Fibroblast of peridontal ligament (primary cell): ENCODE data around the gene TATDN3.
A peak's percentile ranks its signal among the peaks of the same experiment; 100 is the strongest.
"Not testable (repeated sequence)": the region's sequence is repeated elsewhere in the genome, so short reads cannot be mapped to it uniquely, and the experiment has no call there.

Experiments used
- DNase-seq: peaks from one replicate; pipeline ENCODE4 v3.0.0-alpha.2; 2010; ENCODE audit errors: extremely low read depth

The TATDN3 gene

DNA sequence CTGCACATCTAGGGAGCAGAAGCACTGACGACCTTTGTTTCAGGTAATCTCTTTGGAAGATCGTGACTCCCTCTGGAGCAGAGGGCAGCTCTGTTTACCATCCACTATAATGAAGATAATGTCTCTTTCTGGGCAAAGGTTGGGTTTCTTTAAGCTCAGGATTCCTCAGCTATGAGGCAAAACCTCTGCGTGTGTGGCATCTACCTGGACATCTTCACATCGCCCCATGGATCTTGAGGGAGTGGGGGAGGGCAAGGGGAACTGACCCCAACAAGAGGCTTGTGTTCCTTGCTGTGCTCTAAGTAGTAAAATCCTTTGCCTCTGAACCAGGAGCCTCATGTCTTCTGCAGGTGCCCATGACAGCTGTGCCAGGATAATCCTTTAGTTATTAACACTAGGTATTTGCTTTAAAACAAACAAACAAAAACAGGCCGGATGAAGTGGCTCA is 36.2 kb downstream of the TATDN3 start:
- DNase-seq: no peak

DNA sequence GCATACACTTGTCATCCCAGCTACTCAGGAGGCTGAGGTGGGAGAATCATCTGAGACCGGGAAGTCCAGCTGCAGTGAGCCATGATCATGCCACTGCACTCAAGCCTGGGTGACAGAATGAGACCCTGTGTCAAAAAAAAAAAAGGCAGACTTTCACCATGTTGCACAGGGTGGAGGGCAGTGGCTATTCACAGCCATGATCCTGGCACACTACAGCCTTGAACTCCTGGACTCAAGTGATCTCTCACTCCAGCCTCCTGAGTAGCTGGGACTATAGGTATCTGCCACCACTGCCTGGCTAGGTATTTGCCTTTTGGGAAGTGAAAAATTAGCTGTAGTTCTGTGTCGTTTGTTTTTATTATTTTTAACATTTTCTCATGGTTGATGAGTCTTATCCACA is 36.7 kb downstream of the TATDN3 start:
- no peak for DNase-seq

DNA sequence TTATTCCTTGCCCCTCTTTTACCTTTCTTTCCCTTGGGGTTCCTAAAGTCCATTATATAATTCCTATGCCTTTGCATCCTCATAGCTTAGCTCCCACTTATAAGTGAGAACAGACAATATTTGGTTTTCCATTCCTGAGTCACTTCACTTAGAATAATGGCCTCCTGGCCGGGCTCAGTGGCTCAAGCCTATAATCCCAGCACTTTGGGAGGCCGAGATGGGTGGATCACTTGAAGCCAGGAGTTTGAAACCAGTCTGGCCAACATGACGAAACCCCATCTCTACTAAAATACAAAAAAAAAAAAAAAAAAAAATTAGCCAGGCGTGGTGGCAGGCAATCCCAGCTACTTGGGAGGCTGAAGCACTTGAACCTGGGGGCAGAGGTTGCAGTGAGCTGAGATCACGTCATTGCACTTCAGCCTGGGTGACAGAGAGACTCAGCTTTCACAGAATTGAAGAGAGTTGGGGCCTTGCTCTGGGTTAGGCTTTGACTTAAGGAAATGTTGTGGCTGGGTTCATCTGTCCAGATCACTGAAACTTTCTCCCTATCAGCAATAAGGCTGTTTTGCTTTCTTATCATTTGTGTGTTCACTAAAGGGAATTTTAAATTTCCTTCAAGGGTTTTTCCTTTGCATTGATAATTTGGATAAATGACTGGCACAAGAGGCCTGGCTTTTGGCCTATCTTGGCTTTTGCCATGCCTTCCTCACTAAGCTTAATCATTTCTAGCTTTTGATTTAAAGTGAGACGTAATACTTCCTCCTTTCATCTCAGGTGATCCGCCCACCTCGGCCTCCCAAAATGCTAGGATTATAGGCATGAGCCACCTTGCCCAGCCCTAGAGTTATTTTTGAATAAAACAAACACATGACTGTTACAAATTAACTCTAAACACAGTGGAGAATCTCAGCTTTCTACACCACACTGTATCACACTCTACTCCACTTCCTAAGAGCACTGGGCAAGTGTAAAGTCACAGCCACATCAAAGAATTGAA is 41.8 kb downstream of the TATDN3 start:
- not testable (repeated sequence) for DNase-seq

DNA sequence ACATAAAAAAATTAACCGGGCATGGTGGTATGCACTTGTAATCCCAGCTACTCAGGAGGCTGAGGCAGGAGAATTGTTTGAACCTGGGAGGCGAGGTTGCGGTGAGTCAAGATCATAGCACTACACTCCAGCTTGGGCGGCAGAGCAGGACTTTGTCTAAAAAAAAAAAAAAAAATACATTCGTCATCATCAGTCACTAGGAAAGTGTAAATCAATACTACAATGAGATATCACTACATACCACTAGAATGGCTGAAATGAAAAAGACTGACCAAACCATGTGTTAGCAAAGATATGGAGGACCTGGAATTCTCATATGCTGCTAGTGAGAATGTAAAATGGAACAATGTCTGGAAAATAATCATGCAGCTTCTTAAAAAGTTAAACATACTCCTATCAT is 46.5 kb downstream of the TATDN3 start:
- no peak for DNase-seq

DNA sequence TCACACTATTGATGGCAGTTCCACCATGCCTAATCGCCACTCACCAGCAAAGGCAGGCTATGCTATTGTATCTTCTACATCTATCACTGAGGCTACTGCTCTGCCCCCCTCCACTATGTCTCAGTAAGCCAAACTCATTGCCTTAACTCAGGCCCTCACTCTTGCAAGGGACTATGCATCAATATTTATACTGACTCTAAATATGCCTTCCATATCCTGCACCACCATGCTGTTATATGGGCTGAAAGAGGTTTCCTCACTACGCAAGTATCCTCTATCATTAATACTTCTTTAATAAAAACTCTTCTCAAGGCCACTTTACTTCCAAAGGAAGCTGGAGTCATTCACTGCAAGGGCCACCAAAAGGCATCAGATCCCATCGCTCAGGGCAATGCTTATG is 52.8 kb downstream of the TATDN3 start:
- DNase-seq: not testable (repeated sequence)

DNA sequence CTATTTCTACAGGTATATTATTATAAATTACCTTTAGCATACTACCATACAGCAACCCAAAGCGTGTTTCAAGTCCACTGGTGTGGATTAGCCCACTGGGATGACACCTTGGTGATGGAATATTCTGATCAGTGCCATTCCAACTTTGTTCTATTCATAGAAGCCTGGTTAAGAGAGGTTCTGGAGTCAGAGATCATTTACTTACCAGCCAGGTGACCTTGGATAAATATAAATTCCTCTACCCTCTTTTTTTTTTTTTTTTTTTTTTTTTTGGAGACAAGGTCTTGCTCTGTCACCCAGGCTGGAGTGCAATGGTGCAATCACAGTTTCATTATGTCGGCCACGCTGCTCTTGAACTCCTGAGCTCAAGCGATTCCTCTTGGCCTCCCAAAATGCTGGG is 55.9 kb downstream of the TATDN3 start, which contains the start of gene SPATA45:
Gene SPATA45 (minus strand): TSS at position 101 of the 400 bp plus-strand sequence. CDS start 11,500 bp downstream, outside the sequence.
- DNase-seq: no peak

DNA sequence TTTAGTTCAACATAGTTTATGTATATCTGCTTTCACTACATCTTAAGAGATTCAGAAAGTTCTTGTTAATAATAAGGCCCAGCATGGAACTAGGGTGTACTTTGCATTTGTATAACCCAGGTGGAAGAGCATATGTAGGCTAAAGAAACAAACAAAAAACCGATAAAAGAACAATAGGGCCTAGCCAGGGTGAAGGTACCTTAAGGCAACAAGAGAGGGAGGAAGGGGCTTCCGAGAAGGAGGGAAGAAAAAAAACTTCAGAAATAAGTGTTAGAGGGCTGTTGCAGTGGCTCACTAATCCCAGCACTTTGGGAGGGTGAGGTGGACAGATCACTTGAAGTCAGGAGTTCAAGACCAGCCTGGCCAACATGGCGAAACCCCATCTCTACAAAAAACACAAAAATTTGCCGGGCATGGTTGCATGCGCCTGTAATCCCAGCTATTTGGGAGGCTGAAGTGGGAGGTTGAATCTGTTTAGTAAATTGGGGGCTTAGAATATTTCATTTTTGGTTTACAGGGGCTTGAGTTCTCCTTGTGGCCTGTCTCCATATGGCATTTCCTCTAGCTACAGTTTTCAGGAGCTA is 60.5 kb downstream of the TATDN3 start:
- DNase-seq: no peak

DNA sequence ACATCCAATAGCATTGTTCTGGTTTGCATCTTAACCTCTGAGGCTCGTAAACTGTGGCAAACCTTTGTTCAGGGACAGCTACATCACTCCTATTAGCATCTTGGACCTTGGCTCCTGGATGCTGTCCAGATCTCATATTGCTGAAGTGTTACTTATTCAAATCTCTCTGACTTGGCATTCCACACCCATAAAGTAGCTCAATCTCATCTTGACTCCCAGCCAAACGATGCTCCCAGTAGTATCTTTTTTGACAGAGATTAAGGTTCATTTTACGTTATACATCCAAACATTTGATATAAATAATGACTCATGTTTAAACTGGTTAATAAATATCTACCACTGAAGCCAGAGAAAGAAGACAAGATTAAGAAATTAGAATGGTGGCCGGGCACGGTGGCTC is 62.0 kb downstream of the TATDN3 start:
- DNase-seq: no peak

DNA sequence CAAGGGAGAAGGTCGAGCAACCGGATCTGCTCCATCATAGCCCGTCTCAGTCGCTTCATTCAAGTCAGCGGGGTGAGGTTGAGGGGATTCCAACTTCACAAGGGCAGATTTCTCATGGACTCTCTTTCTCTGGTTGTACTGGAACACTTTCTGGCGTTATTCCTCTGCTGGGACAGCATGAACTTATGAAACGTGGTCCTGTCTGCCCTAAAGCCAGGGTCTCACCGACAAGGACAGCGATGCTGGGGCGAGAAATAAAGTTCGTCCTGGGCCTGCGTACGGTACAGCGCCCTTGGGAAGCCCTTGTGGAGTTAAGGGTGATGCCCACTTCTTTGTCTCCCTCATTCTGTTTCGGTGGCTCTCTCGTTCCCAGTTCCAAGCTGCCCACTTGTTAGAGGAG is 65.1 kb downstream of the TATDN3 start:
- no peak for DNase-seq

DNA sequence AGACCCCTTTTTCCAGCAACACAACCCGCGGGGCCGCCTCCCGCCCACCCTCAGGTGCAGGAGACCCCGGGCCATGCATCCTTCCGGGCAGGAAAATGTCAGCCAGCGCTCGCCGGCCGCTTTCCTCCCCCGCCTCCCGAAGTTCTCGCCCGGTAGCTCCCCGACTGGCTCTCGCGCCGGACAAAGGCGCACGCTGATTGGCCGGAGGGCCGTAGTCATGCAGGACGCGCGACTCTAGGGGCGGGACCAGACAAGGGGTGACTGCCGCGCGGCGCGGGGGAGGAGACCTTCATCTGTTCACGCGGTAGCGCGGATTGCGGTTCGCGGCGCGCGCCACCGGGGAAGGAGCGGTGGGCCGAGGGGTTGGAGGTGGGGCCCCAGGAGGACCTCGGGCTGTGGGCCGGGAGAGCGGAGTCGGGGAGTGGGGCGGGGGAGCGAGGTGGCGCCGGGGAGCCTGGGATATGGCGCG is 66.3 kb downstream of the TATDN3 start, which contains the start of gene FLVCR1:
Gene FLVCR1 (plus strand): TSS at position 284 of the 469 bp plus-strand sequence. CDS start 178 bp downstream, at position 462.
- peak; percentile 89 for DNase-seq

DNA sequence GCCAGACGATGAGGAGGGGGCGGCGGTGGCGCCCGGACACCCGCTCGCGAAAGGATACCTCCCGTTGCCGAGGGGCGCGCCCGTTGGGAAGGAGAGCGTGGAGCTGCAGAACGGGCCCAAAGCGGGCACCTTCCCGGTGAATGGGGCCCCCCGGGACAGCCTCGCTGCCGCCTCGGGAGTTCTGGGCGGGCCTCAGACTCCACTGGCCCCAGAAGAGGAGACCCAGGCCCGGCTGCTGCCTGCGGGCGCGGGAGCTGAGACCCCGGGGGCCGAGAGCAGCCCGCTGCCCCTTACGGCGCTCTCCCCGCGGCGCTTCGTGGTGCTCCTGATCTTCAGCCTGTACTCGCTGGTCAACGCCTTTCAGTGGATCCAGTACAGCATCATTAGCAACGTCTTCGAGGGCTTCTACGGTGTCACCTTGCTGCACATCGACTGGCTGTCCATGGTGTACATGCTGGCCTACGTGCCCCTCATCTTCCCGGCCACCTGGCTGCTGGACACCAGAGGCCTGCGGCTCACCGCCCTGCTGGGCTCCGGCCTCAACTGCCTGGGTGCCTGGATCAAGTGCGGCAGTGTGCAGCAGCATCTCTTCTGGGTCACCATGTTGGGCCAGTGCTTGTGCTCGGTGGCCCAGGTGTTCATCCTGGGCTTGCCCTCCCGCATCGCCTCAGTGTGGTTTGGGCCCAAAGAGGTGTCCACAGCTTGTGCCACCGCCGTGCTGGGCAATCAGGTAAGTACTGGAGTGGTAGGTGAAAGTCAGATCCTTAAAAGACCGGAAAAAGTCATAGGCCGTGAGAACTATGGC is 67.0 kb downstream of the TATDN3 start:
- DNase-seq: peak; percentile 25

DNA sequence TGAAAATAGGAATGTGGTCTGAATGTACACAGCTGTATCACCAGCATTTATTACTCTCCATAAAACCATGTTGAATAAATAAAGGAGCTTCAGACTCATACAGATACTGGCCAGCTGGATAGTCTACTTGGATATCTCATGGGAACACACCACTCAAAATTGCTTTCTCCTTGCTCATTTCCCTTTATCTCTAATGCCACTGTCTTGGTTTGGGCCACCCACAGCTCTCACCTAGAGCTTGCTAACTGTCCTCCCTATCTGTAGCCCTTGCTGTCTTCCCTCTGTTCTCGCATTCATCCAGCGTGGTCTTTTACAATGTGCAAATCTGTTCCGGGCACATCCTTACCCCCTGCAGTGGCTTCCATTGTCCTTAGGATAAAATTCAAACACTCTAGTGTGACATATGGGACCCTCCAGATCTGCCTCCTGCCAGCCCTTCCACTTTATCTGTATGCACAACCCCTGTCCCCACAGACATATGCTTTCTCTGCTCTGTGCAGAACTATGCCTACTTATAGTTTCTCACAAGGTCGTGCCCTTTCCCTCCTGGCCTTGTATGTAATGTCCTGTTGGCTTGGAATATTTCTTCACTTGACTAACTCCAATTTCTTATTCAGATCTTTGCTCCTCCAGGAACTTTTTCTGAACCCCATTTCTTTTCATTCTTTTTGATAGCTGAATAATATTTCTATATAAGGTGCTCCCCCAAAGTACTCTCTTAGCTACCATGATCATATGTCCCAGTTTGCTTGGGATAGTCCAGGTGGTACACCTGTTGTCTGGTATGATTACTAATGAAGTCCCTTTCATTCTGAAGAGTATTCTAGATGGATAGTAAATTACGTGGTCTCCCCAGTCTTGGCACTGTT is 69.3 kb downstream of the TATDN3 start:
- DNase-seq: peak; percentile 14

DNA sequence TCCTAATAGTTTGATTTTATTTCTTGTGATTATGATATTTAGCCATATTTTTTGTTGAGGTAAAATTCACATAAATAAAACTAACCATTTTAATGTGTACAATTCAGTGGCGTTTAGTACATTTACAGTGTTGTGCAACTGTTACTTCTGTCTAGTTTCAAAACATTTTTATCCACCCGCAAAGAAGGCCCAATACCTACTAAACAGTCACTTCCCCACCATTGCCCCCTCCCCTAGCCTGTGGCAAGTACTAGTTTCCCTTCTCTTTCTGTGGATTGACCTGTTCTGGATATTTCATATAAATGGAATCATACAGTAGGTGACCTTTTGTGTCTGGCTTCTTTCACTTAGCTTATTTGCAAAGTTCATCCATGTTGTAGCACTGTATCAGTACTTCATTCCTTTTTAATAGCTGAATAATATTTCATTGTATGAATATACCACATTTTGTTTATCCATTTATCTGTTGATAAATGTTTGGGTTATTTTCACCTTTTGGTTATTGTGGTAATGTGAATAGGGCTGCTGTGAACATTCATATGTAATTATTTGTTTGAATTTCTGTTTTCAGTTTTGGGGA is 70.5 kb downstream of the TATDN3 start:
- no peak for DNase-seq

DNA sequence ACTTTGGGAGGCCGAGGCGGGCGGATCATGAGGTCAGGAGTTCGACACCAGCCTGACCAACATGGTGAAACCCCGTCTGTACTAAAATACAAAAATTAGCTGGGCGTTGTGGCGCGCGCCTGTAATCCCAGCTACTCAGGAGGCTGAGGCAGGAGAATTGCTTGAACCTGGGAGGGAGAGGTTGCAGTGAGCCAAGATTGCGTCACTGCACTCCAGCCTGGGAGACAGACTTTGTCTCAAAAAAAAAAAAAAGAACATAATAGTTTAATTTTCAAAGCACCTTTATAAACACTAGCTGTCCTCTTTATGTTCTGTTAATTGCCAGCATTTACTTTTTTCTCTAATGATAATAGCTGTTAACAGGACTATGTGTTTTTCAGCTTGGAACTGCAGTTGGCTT is 71.7 kb downstream of the TATDN3 start:
- DNase-seq: not testable (repeated sequence)

DNA sequence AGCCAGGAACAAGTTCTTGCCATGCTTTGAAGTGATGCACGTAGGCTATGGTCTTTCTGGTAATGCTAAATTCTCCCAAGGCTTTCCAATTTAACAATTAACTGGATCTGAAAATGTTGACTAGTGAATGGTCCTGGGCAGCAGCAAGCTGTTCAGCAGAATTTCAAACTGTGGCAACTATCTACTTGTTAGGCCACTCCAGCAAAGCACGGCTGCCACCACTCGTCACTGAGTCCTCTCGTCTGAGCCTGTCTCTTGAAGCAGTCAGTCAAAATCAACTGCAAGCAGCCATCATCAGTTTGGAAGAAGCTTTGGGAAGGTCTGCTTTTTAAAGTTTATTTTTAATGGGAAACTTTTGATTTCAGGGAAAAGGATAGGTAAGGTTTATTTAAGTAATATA is 72.5 kb downstream of the TATDN3 start:
- DNase-seq: no peak
